ENCODE data around the gene AMY1B. TPM values are rescaled to one million over a fixed set of nuclear protein-coding genes. Genes with fewer than 3 reads are reported as not detected.
"Not testable (repeated sequence)": the region's sequence is repeated elsewhere in the genome, so short reads cannot be mapped to it uniquely, and the experiment has no call there.

The AMY1B gene
- total RNA-seq, result not detected in 2 replicates

DNA sequence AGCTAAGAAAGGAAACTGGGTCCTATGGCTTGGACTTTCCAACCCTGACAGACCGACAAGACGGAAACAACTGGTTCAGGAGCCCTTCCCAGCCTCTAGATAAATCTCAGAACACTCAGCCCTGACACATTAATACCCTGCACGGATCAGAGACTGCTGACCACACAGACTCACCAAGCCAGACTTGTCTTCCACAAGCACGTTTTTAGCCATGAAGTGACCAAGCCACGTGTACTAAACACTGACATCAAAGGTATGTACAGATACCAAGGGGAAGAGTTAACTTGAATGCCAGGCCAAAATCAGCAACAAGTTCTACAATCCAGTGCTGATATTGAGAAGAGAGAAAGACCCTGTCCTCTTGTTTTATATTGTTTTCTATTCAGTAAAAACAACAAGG lies at the start of gene AMY1B:
TSS of gene AMY1B (minus strand) at position 101 of the 400 bp plus-strand sequence. CDS start 571 bp downstream, outside the sequence.
- not testable (repeated sequence) for DNase-seq

DNA sequence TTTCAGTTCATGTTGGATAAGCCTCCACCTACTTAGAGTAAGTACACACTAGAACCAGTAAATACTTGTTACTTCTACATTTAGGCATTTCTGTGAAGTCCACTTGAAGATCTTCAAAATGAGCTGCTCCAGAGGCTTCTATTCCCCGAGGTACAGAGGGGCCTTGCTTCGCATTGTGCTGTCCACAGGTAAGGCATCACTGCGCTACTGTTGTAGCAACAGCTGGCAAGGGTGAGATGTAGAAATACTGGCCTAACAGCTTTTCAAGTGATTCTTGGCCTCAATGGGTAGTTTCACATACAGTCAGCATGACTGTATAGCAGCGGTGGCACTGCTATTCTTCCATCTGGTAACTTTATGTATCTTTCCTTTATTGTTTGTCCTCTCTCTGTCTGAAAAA lies 49.0 kb upstream of the AMY1B start:
- DNase-seq, result not testable (repeated sequence)

DNA sequence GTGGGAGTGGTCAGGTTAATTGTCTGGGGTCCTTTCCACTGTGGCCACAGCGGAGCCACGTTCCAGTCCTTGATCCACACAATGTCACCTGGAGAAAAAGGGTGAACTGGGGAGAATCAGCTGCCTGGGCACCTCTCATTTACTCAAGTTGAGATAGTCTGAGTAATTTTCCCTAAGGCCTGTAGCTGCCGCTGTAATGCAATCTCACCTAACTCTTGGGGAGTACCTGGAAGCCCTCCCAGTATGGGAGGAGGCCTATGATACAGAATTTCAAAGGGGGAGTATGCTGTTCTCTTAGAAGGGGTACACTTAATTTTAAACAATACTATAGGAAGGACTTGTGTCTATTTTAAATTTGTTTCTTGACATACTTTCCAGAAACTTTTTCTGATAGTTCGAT lies 48.4 kb upstream of the AMY1B start:
- DNase-seq, result not testable (repeated sequence)

DNA sequence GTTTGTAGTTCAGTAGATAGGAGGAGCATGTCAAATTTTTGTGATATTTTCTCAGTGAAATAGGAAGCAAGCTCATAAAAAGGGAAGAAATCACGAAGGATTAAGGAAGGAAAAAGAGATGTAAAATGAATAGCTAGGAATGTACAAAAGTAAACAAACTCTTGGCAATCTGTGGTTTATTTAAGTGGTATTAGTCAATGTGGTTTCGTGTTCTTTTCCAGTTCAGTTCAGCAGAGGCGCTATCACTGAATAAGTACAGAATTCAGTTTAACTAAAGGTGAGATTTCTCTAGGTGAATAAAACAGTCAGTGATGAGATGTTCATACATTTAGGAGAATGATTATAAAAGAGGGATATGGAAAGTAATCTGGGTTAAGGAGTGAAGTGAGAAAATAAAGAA lies 42.0 kb upstream of the AMY1B start:
- DNase-seq, result not testable (repeated sequence)

DNA sequence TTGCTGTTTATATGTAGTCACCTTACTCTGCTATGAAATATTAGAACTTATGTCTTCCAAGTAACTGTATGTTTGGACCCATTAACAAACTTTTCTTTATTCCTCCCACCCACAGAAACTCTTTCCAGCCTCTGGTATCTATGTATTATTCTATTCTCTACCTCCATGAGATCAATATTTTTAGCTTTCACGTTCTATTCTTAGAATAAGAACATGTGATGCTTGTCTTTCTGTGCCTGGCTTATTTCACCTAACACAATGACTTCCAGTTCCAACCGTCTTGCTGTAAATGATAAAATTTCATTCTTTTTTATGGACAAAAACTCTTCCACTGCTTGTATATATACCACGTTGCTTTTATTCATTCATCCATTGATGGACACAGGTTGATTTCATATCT lies 39.3 kb upstream of the AMY1B start:
- not testable (repeated sequence) for DNase-seq

DNA sequence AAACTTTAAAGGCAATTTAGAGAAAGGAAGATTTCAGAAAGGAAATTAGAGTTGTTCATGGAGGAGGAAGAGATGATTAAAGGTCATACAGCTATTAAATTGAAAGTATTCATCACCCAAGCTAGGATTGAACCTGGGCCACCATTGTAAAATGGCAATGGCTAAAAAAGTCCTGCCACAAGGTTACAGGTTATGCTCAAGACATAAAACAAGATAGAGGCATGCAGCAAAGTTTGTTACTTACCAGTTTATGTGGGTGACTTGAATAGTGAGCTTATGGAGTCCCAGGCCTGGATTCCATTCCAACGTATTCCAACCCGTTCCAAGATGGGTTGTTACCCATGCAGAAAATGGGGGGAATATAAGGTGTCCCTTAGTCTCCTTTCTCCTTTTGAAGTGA lies 25.5 kb upstream of the AMY1B start:
- not testable (repeated sequence) for DNase-seq

DNA sequence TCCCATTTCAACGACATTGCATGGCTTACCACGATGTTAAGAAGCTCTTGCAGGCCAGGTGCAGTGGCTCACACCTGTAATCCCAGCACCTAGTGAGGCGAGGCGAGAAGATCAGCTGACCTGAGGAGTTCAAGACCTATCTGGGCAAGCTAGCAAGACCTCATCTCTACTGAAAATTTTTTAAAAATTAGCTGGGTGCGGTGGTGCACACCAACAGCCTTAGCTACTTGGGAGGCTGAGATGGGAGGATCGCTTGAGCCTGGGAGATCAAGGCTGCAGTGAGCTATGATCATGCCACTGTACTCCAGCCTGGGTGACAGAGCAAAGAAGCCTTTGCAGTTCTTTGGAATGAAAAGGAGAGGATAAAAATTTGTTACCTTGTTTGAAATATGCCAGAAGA lies 21.4 kb upstream of the AMY1B start:
- DNase-seq, result not testable (repeated sequence)

DNA sequence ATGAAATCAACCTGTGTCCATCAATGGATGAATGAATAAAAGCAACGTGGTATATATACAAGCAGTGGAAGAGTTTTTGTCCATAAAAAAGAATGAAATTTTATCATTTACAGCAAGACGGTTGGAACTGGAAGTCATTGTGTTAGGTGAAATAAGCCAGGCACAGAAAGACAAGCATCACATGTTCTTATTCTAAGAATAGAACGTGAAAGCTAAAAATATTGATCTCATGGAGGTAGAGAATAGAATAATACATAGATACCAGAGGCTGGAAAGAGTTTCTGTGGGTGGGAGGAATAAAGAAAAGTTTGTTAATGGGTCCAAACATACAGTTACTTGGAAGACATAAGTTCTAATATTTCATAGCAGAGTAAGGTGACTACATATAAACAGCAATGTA lies 14.4 kb upstream of the AMY1B start:
- DNase-seq, result not testable (repeated sequence)

DNA sequence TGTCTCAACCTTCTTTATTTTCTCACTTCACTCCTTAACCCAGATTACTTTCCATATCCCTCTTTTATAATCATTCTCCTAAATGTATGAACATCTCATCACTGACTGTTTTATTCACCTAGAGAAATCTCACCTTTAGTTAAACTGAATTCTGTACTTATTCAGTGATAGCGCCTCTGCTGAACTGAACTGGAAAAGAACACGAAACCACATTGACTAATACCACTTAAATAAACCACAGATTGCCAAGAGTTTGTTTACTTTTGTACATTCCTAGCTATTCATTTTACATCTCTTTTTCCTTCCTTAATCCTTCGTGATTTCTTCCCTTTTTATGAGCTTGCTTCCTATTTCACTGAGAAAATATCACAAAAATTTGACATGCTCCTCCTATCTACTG lies 11.7 kb upstream of the AMY1B start:
- DNase-seq, result not testable (repeated sequence)

DNA sequence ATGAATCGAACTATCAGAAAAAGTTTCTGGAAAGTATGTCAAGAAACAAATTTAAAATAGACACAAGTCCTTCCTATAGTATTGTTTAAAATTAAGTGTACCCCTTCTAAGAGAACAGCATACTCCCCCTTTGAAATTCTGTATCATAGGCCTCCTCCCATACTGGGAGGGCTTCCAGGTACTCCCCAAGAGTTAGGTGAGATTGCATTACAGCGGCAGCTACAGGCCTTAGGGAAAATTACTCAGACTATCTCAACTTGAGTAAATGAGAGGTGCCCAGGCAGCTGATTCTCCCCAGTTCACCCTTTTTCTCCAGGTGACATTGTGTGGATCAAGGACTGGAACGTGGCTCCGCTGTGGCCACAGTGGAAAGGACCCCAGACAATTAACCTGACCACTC lies 5.2 kb upstream of the AMY1B start:
- not testable (repeated sequence) for DNase-seq

DNA sequence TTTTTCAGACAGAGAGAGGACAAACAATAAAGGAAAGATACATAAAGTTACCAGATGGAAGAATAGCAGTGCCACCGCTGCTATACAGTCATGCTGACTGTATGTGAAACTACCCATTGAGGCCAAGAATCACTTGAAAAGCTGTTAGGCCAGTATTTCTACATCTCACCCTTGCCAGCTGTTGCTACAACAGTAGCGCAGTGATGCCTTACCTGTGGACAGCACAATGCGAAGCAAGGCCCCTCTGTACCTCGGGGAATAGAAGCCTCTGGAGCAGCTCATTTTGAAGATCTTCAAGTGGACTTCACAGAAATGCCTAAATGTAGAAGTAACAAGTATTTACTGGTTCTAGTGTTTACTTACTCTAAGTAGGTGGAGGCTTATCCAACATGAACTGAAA lies 4.7 kb upstream of the AMY1B start:
- DNase-seq, result not testable (repeated sequence)

DNA sequence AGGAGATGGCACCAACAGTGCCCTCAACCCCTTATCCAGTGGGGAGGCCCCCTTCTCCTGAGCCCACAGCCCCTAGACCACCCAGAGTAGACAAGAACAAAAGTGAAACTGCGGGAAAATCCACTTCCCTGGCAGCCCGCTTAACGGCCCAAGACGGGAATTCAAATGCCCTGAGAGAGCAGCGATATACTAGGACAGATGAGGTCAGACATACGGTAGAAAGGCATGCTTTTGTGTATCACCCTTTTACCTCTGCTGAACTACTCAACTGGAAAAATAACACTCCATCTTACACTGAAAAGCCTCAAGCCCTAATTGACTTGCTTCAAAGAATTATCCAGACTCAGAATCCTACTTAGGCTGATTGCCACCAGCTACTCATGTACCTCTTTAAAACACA lies 1.4 kb upstream of the AMY1B start:
- DNase-seq, result not testable (repeated sequence)

DNA sequence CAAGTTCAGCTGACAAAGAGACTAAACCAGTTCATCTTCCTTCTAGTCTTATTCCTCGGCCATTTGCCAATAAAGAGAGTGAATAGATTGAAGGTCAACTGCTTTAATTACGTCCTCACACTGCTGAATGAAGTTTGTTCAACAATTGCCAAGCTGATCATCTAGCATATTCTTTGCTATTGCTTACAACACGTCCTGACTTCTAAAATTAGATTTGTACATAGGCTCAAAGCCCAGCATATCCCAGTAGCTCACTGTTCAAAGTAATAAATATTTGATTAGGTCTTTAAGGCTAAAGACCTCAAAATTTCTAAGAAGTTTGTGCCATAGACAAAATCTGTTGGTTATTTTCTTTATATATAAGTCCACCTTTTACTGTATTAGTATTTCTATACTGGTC lies 19.7 kb downstream of the AMY1B start:
- DNase-seq, result not testable (repeated sequence)

DNA sequence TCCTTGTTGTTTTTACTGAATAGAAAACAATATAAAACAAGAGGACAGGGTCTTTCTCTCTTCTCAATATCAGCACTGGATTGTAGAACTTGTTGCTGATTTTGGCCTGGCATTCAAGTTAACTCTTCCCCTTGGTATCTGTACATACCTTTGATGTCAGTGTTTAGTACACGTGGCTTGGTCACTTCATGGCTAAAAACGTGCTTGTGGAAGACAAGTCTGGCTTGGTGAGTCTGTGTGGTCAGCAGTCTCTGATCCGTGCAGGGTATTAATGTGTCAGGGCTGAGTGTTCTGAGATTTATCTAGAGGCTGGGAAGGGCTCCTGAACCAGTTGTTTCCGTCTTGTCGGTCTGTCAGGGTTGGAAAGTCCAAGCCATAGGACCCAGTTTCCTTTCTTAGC lies 40.5 kb downstream of the AMY1B start, which contains the start of gene AMY1A:
TSS of gene AMY1A (plus strand) at position 301 of the 400 bp plus-strand sequence. CDS start 571 bp downstream, outside the sequence.
- not testable (repeated sequence) for DNase-seq

DNA sequence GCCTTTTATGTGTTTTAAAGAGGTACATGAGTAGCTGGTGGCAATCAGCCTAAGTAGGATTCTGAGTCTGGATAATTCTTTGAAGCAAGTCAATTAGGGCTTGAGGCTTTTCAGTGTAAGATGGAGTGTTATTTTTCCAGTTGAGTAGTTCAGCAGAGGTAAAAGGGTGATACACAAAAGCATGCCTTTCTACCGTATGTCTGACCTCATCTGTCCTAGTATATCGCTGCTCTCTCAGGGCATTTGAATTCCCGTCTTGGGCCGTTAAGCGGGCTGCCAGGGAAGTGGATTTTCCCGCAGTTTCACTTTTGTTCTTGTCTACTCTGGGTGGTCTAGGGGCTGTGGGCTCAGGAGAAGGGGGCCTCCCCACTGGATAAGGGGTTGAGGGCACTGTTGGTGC lies 41.9 kb downstream of the AMY1B start:
- not testable (repeated sequence) for DNase-seq

DNA sequence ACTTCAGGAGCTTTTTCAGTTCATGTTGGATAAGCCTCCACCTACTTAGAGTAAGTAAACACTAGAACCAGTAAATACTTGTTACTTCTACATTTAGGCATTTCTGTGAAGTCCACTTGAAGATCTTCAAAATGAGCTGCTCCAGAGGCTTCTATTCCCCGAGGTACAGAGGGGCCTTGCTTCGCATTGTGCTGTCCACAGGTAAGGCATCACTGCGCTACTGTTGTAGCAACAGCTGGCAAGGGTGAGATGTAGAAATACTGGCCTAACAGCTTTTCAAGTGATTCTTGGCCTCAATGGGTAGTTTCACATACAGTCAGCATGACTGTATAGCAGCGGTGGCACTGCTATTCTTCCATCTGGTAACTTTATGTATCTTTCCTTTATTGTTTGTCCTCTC lies 45.1 kb downstream of the AMY1B start:
- DNase-seq, result not testable (repeated sequence)

DNA sequence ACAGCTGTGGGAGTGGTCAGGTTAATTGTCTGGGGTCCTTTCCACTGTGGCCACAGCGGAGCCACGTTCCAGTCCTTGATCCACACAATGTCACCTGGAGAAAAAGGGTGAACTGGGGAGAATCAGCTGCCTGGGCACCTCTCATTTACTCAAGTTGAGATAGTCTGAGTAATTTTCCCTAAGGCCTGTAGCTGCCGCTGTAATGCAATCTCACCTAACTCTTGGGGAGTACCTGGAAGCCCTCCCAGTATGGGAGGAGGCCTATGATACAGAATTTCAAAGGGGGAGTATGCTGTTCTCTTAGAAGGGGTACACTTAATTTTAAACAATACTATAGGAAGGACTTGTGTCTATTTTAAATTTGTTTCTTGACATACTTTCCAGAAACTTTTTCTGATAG lies 45.7 kb downstream of the AMY1B start:
- DNase-seq, result not testable (repeated sequence)

DNA sequence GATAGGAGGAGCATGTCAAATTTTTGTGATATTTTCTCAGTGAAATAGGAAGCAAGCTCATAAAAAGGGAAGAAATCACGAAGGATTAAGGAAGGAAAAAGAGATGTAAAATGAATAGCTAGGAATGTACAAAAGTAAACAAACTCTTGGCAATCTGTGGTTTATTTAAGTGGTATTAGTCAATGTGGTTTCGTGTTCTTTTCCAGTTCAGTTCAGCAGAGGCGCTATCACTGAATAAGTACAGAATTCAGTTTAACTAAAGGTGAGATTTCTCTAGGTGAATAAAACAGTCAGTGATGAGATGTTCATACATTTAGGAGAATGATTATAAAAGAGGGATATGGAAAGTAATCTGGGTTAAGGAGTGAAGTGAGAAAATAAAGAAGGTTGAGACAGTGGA lies 52.1 kb downstream of the AMY1B start:
- DNase-seq, result not testable (repeated sequence)

DNA sequence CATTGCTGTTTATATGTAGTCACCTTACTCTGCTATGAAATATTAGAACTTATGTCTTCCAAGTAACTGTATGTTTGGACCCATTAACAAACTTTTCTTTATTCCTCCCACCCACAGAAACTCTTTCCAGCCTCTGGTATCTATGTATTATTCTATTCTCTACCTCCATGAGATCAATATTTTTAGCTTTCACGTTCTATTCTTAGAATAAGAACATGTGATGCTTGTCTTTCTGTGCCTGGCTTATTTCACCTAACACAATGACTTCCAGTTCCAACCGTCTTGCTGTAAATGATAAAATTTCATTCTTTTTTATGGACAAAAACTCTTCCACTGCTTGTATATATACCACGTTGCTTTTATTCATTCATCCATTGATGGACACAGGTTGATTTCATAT lies 54.8 kb downstream of the AMY1B start:
- DNase-seq, result not testable (repeated sequence)

Other genes starting within 250 kb of the AMY1B start
- 3.1 and 4.8 TPM in 2 replicates for gene RNPC3, start 170.5 kb downstream of the AMY1B start, total RNA-seq
- 0.51 and 1.4 TPM in 2 replicates for gene AMY2B, start 124.6 kb downstream of the AMY1B start, total RNA-seq
- not detected in 2 replicates for gene AMY2A, start 78.8 kb downstream of the AMY1B start, total RNA-seq
- not detected in 2 replicates for gene AMY1A, start 40.5 kb downstream of the AMY1B start, total RNA-seq
- not detected in 2 replicates for gene AMY1C, start 53.7 kb upstream of the AMY1B start, total RNA-seq